ENCODE measurements around the gene PAPOLA. TPM values are rescaled to one million over a fixed set of nuclear protein-coding genes. Genes with fewer than 3 reads are reported as not detected.

PAPOLA gene
- total RNA-seq, 1 experiment from 2014 or later = 223 TPM

- BruUV-seq (replicated peaks) = no TSS peak
- no peaks in the 10 kb centered on the region for H3K9me3 ChIP-seq (ENCODE audit: control insufficient read depth in 1 of 2, insufficient read depth in 1 of 2, low read depth in 1 of 2, low read length in 2 of 2)
- ATAC-seq (no peak), DNase-seq (ENCODE audit: low read depth, low spot score) (no peak)
- H3K4me1 ChIP-seq (ENCODE audit: control insufficient read depth in 1 of 2, insufficient read depth in 2 of 2, low read length in 2 of 2) = no peaks in the 10 kb centered on the region
- H3K4me2 ChIP-seq (ENCODE audit: low read length) = no peak overlapping the region
- H3K27ac ChIP-seq (ENCODE audit: low read depth, low read length) = no peak overlapping the region
- no peak overlapping the region for H2AFZ ChIP-seq (ENCODE audit: low read depth, low read length, poor library complexity, severe bottlenecking)
- peaks cover 8% of the 10 kb centered on the region for H3K79me2 ChIP-seq (ENCODE audit: insufficient read depth, low read length)
- TF ChIP-seq YY1 (IDR thresholded peaks at IDR 0.05; ENCODE audit: extremely low read depth, insufficient replicate concordance, low read depth, low read length) = no peak
- no peak for TF ChIP-seq ATF3 (IDR thresholded peaks at IDR 0.05)
- no peak for TF ChIP-seq SIN3A (IDR thresholded peaks at IDR 0.05; ENCODE audit: low read depth)
- TF ChIP-seq ZNF274 (IDR thresholded peaks at IDR 0.05; ENCODE audit: low read depth, low read length) = no peak
- TF ChIP-seq ZBTB33 (IDR thresholded peaks at IDR 0.05; ENCODE audit: extremely low read depth, insufficient replicate concordance, low read length) = no peak
- TF ChIP-seq TCF7L2 (IDR thresholded peaks at IDR 0.05; ENCODE audit: borderline replicate concordance, extremely low read depth, insufficient read depth, insufficient read length) = no peak
- TF ChIP-seq CEBPB (IDR thresholded peaks at IDR 0.05; ENCODE audit: low read depth) = no peak
- no peak for TF ChIP-seq CBX3 (IDR thresholded peaks at IDR 0.05; ENCODE audit: low read depth)
- no peak for TF ChIP-seq MAX (IDR thresholded peaks at IDR 0.05)
- no peak for TF ChIP-seq CTCF (IDR thresholded peaks at IDR 0.05 in 2 of 3, conservative IDR thresholded peaks at IDR 0.05 in 1 of 3; ENCODE audit: borderline replicate concordance in 1 of 3, insufficient read depth in 1 of 3, low read depth in 2 of 3, low read length in 2 of 3)
- no peak for TF ChIP-seq FOSL1 (IDR thresholded peaks at IDR 0.05; ENCODE audit: low read depth)
- TF ChIP-seq SP1 (IDR thresholded peaks at IDR 0.05; ENCODE audit: low read depth) = no peak
- ChIA-PET RAD21 (ENCODE audit: low non-redundant PET in 1 of 2, low total read pairs in 2 of 2, uncharacterized antibody in 2 of 2, unreplicated experiment in 2 of 2) (no interaction called here), POLR2A (no interaction called here), CTCF (no interaction called here)
- H3K4me3 ChIP-seq (replicated peaks in 1 of 2; ENCODE audit: low read depth in 1 of 2, low read length in 2 of 2) = no peak overlapping the region
- intact Hi-C loops (cut with micrococcal nuclease) = no loop called here
- no peaks in the 10 kb centered on the region for H3K9me2 ChIP-seq (ENCODE audit: insufficient read depth)
- H3K27me3 ChIP-seq (ENCODE audit: insufficient read depth, low read length) = no peaks in the 10 kb centered on the region
- no peak overlapping the region for H3K9ac ChIP-seq (ENCODE audit: low read length)
- 0 out of 2 replicates have a peak, but pooled peaks cover 6% of the 10 kb centered on the region for H4K20me1 ChIP-seq (ENCODE audit: insufficient read depth)
- peaks cover 8 to 16% of the 10 kb centered on the region in 2 experiments; a peak in 3 of 4 replicates for H3K36me3 ChIP-seq (ENCODE audit: control insufficient read depth in 1 of 2, insufficient read depth in 2 of 2, low read length in 2 of 2)
Measured at GRCh38 chr14:96538990-96539317, 36.8 kb downstream of the PAPOLA start.

Measured in HCT116 (cell line).